Choroid plexus epithelial cell (primary cell): ENCODE data around the gene PATE1.

ENCODE experiments used
- DNase-seq: peaks from one replicate; pipeline ENCODE4 v3.0.0-alpha.2; 2010; ENCODE audit warnings: low read depth
- H3K4me3 ChIP-seq: 2 replicates; pipeline ENCODE4 v1.5.1; 2011; ENCODE audit warnings: low read depth, mild to moderate bottlenecking, control low read depth, low read length, moderate library complexity
- CTCF ChIP-seq: conservative IDR thresholded peaks from 2 replicates; pipeline ENCODE4 v1.5.1; 2011; ENCODE audit warnings: low read depth, mild to moderate bottlenecking, control low read depth, inconsistent platforms, low read length, moderate library complexity

PATE1 gene

GRCh38 chr11:125740617-125741016 lies 5.5 kb upstream of the PATE1 start:
- TF ChIP-seq CTCF = no peak
- DNase-seq = no peak
- H3K4me3 ChIP-seq = no peak overlapping the region

GRCh38 chr11:125743681-125744080 lies 2.4 kb upstream of the PATE1 start:
- no peak for DNase-seq
- H3K4me3 ChIP-seq = no peak overlapping the region
- TF ChIP-seq CTCF = no peak

- no peak for DNase-seq
- H3K4me3 ChIP-seq = no peak overlapping the region
- no peak for TF ChIP-seq CTCF
Measured at GRCh38 chr11:125750629-125751028, 4.5 kb downstream of the PATE1 start.

- no peak overlapping the region for H3K4me3 ChIP-seq
- TF ChIP-seq CTCF = no peak
- DNase-seq = no peak
Measured at GRCh38 chr11:125756050-125756449, 10.0 kb downstream of the PATE1 start.

DNA sequence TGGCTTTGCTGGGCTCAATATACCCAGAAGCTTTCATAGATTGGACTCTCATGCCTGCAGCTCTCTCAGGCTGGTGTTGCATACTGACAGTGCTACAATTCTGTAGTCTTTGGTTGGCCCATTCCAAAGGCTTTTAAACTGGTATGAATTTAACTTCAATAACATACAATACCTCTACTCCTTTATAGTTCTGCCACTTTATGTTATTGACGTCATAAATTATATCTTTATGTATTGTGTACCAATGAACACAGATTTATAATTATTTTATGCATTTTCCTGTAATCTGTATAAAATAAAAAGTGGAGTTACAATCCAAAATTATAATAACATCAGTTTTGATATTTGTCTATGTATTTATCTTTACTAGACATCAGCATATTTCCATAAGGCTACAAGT lies 16.4 kb downstream of the PATE1 start:
- DNase-seq = no peak
- no peak for TF ChIP-seq CTCF
- no peak overlapping the region for H3K4me3 ChIP-seq

DNA sequence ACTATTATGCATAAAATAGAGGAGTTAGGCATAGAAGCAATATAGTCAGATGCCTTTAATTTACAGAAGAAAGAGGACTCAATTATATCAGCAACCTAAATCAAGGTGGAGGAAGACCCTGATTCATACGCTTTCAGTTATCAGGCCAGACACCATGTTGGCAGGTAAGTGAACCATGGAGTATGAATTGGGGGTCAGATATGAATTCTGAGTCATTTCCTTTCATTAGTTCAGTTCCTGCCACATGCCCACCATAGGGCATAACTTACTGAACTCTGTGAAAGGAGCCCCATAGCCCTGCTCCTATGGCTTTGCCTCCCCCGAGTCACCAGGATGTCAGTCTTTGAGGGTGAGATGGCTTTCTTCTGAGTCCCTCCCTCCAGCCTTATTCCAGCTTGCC lies 17.4 kb downstream of the PATE1 start:
- no peak for DNase-seq
- TF ChIP-seq CTCF = no peak
- no peak overlapping the region for H3K4me3 ChIP-seq

DNA sequence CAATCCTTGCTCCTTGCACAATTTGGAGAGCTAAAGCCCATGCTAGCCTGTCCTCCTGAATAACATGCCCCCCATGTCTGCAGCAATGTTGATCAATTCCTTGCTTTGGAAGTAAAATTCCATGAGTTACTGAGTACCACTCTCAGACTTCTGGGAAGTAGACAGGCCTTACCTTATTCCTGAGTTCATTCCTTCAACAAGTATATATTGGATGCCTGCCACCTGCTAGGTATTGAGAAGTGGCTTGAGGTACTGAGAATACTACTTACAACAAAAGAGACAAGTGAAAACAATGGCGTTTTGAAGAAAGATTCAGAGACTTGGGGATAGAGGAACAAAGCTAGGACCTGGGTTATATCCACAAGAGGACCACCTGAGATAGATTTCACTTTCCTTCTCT lies 20.2 kb downstream of the PATE1 start:
- no peak for TF ChIP-seq CTCF
- no peak for DNase-seq
- H3K4me3 ChIP-seq = no peak overlapping the region
